Nephron (organoid): ENCODE measurements around the gene KCNQ4.

ENCODE experiments used
- H3K27ac Mint-ChIP-seq, 3 experiments: 2 replicates each; pipeline ENCODE4 v1.8.0; 2020; ENCODE audit warnings: mixed read lengths in 3 of 3, mild to moderate bottlenecking in 2 of 3, moderate library complexity in 1 of 3
- H3K27me3 Mint-ChIP-seq: 2 replicates; pipeline ENCODE4 v1.8.0; 2021; ENCODE audit warnings: low read depth, mild to moderate bottlenecking, moderate library complexity, mixed read lengths
- H3K36me3 Mint-ChIP-seq: 2 replicates; pipeline ENCODE4 v1.8.0; 2020; ENCODE audit warnings: low read depth, mixed read lengths
- H3K4me1 Mint-ChIP-seq: 2 replicates; pipeline ENCODE4 v1.8.0; 2020; ENCODE audit warnings: mixed read lengths
- H3K4me3 Mint-ChIP-seq, 3 experiments: 2 replicates each; pipeline ENCODE4 v1.8.0; 2020; ENCODE audit warnings: mild to moderate bottlenecking in 3 of 3, mixed read lengths in 3 of 3, moderate library complexity in 2 of 3
- H3K9me3 Mint-ChIP-seq: 2 replicates; pipeline ENCODE4 v1.8.0; 2020; ENCODE audit warnings: mixed read lengths
- TF ChIP-seq, protein P1 (sequence below), 3 experiments: fragments of 200-600 bp; sonication (generic); IDR thresholded peaks; one replicate each; pipeline ENCODE4 v1.5.0; 2021; ENCODE audit warnings: antibody characterized with exemption in 3 of 3; ENCODE audit not compliant: unreplicated experiment in 3 of 3

KCNQ4 gene

DNA sequence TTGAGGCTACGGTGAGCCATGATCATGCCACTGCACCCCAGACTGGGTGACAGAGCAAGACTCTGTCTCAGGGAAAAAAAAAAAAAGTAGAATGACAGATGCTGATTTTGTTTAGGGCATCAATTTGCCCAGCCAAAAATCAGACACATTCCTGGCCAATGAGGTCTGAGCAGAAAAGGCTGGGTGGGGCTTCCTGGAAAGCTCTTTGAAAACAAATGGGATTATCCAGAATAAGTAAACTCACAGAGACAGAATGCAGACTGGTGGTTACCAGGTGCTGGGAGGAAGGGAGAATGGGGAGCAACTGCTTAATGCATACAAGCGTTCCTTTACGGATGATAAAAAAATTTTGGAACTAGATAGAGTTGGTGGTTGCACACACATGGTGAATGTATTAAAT lies 88.7 kb downstream of the KCNQ4 start:
- Mint-ChIP-seq H3K27me3 (peaks cover 5% of the 10 kb centered on the region), H3K4me3 (no peak overlapping the region), H3K36me3 (no peaks in the 10 kb centered on the region), H3K27ac (no peak overlapping the region), H3K9me3 (peaks cover 3% of the 10 kb centered on the region), H3K4me1 (no peaks in the 10 kb centered on the region)
- TF ChIP-seq, protein P1, sequence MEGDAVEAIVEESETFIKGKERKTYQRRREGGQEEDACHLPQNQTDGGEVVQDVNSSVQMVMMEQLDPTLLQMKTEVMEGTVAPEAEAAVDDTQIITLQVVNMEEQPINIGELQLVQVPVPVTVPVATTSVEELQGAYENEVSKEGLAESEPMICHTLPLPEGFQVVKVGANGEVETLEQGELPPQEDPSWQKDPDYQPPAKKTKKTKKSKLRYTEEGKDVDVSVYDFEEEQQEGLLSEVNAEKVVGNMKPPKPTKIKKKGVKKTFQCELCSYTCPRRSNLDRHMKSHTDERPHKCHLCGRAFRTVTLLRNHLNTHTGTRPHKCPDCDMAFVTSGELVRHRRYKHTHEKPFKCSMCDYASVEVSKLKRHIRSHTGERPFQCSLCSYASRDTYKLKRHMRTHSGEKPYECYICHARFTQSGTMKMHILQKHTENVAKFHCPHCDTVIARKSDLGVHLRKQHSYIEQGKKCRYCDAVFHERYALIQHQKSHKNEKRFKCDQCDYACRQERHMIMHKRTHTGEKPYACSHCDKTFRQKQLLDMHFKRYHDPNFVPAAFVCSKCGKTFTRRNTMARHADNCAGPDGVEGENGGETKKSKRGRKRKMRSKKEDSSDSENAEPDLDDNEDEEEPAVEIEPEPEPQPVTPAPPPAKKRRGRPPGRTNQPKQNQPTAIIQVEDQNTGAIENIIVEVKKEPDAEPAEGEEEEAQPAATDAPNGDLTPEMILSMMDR (IDR thresholded peaks at IDR 0.05; ENCODE audit: unreplicated experiment in 3 of 3), result no peak

DNA sequence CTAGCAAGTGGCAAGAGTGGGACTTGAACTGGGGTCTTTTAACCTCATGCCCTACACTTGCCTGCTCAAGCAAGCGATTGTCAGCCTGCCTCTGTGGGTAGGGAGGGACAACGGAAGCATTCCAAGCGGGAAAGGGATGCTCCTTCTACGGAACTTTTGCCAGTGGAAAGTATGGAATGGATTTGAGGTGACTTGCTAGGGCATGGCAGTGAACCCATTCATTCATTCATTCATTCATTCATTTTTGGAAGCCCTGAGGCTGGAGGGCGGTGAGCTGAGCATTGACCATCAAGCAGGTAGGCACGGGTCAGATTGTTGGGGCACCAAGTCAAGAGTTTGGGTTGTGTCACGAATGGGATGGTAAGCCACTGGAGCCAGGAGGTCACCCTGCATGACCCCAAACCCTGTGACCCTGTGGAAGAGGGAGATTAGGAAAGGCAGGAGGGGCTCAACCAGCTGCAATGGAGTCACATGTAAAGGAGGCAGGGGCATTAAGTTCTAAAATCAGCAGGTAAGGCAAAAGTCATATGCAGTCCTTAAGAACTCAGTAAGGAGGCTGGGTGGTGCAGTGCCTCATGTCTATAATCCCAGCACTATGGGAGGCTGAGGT lies 90.4 kb downstream of the KCNQ4 start:
- peaks cover 5% of the 10 kb centered on the region for H3K27me3 Mint-ChIP-seq
- H3K27ac Mint-ChIP-seq, result no peak overlapping the region
- H3K9me3 Mint-ChIP-seq, result peaks cover 3% of the 10 kb centered on the region
- TF ChIP-seq, protein P1 (IDR thresholded peaks at IDR 0.05; ENCODE audit: unreplicated experiment in 3 of 3), result no peak
- no peaks in the 10 kb centered on the region for H3K4me1 Mint-ChIP-seq
- H3K36me3 Mint-ChIP-seq, result no peaks in the 10 kb centered on the region
- H3K4me3 Mint-ChIP-seq, result no peak overlapping the region

DNA sequence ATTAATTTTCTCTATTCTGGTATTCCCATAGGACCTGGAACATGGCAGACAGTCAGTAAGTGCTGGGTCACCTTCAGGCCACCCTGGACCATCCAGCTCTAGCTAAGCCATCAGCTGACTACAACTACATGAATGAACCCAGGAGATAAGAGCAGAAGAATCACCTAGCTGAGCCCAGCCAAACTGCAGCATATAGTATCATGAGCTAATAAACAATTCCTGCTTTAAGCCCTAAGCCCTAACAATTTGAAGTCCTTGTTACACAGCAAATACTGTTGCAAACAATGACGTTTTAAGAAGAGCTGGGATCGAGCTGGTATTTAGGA lies 92.8 kb downstream of the KCNQ4 start:
- no peak overlapping the region for H3K27ac Mint-ChIP-seq
- H3K9me3 Mint-ChIP-seq, result peaks cover 3% of the 10 kb centered on the region
- H3K36me3 Mint-ChIP-seq, result no peaks in the 10 kb centered on the region
- TF ChIP-seq, protein P1 (IDR thresholded peaks at IDR 0.05; ENCODE audit: unreplicated experiment in 3 of 3), result no peak
- no peak overlapping the region for H3K4me3 Mint-ChIP-seq
- H3K4me1 Mint-ChIP-seq, result peaks cover 5% of the 10 kb centered on the region
- peaks cover 16% of the 10 kb centered on the region for H3K27me3 Mint-ChIP-seq

DNA sequence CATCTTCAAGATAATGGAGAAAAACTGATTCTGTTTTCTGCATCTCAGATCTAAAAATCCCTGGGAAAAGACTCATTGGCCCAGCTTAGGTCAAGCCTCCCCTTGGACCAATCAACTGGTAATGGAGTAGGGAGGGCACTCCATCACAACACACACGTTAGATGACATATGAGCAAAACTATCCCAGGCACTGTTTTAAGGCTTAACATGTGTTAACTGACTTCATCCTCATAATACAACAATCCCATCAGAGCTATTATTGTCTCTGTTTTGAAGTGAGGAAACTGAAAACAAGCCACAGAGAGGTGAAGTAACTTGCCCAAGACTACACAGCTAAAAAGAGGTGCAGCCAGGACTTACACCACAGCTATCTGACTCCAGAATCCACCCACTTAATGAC lies 93.3 kb downstream of the KCNQ4 start:
- H3K4me1 Mint-ChIP-seq, result peaks cover 5% of the 10 kb centered on the region
- no peak overlapping the region for H3K4me3 Mint-ChIP-seq
- peaks cover 16% of the 10 kb centered on the region for H3K27me3 Mint-ChIP-seq
- H3K27ac Mint-ChIP-seq, result no peak overlapping the region
- no peaks in the 10 kb centered on the region for H3K36me3 Mint-ChIP-seq
- TF ChIP-seq, protein P1 (IDR thresholded peaks at IDR 0.05; ENCODE audit: unreplicated experiment in 3 of 3), result no peak
- peaks cover 3% of the 10 kb centered on the region for H3K9me3 Mint-ChIP-seq

DNA sequence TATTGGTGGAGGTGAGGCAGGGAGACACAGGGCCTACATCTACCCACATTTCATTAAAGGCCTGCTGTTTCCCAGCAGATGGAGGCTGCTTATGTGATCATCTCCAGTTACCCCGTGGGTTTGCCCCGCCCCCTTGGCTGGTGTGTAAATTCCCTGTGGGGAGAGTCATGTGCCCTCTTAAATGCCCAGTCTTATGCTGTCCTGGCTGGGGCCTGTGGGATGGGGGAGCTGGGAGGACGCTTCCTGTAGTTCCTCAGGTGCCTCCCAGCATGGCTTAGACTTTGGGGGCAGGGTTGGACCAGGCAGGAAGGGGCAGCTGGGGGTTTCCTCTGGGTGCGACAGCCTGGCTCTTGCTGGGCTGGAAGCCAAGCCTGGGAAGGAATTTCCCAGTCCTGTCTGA lies 94.1 kb downstream of the KCNQ4 start:
- H3K36me3 Mint-ChIP-seq, result no peaks in the 10 kb centered on the region
- no peak overlapping the region for H3K27ac Mint-ChIP-seq
- H3K9me3 Mint-ChIP-seq, result peaks cover 3% of the 10 kb centered on the region
- peaks cover 24% of the 10 kb centered on the region for H3K27me3 Mint-ChIP-seq
- TF ChIP-seq, protein P1 (IDR thresholded peaks at IDR 0.05; ENCODE audit: unreplicated experiment in 3 of 3), result no peak
- no peak overlapping the region for H3K4me3 Mint-ChIP-seq
- H3K4me1 Mint-ChIP-seq, result peaks cover 5% of the 10 kb centered on the region

DNA sequence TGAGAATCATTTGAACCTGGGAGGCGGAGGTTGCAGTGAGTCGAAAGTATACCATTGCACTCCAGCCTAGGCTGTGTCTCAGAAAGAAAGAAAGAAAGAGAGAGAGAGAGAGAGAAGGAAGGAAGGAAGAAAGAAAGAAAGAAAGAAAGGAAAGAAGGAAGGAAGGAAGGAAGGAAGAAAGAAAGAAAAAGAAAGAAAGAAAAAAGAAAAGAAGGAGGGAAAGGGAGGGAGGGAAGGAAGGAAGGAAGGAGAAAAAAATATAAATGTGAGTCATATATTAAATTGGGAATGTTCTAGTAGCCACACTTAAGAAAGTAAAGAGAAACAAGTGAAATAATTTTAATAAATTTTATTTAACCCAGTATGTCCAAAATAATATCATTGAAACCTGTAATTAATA lies 95.3 kb downstream of the KCNQ4 start:
- TF ChIP-seq, protein P1 (IDR thresholded peaks at IDR 0.05; ENCODE audit: unreplicated experiment in 3 of 3), result no peak
- Mint-ChIP-seq H3K9me3 (peaks cover 3% of the 10 kb centered on the region), H3K27me3 (peaks cover 23% of the 10 kb centered on the region), H3K4me3 (no peak overlapping the region), H3K27ac (no peak overlapping the region), H3K4me1 (peaks cover 5% of the 10 kb centered on the region), H3K36me3 (no peaks in the 10 kb centered on the region)
